GM23338 (cell line): Measurements from ENCODE around the gene CELF4. TPM values are rescaled to one million over a fixed set of nuclear protein-coding genes. Genes with fewer than 3 reads are reported as not detected.

Experiments used
- ATAC-seq: fragments of 200-7000 bp; cut with Tn5 transposase; 3 replicates; pipeline ENCODE4 v1.9.1; 2020
- DNase-seq: peaks from one replicate; pipeline ENCODE4 v3.0.0-alpha.2; 2015; ENCODE audit warnings: low spot score
- H2AFZ ChIP-seq: fragments of 200-600 bp; sonication (generic); 2 replicates; pipeline ENCODE4 v1.8.0; 2016; ENCODE audit warnings: antibody characterized with exemption, mild to moderate bottlenecking, moderate library complexity
- H3F3A ChIP-seq: fragments of 200-600 bp; sonication (generic); replicated peaks from 2 replicates; pipeline ENCODE4 v1.8.0; 2017; ENCODE audit warnings: antibody characterized with exemption, mixed run types, low read depth
- H3K27ac ChIP-seq: fragments of 200-600 bp; sonication (generic); 2 replicates; pipeline ENCODE4 v1.6.1; 2016; ENCODE audit warnings: low read depth
- H3K27me3 ChIP-seq: fragments of 200-600 bp; sonication (generic); 2 replicates; pipeline ENCODE4 v1.8.0; 2016; ENCODE audit warnings: mild to moderate bottlenecking, mixed run types, moderate library complexity; ENCODE audit not compliant: insufficient read depth
- H3K36me3 ChIP-seq: fragments of 200-600 bp; sonication (generic); 2 replicates; pipeline ENCODE4 v1.8.0; 2016; ENCODE audit warnings: mild to moderate bottlenecking; ENCODE audit not compliant: insufficient read depth
- H3K4me1 ChIP-seq: fragments of 200-600 bp; sonication (generic); 2 replicates; pipeline ENCODE4 v1.8.0; 2016; ENCODE audit warnings: mild to moderate bottlenecking, moderate library complexity; ENCODE audit not compliant: insufficient read depth
- H3K4me2 ChIP-seq: fragments of 200-600 bp; sonication (generic); 2 replicates; pipeline ENCODE4 v1.7.1; 2017; ENCODE audit warnings: mixed run types
- H3K4me3 ChIP-seq: fragments of 200-600 bp; sonication (generic); 2 replicates; pipeline ENCODE4 v1.6.1; 2016; ENCODE audit warnings: mixed run types
- H3K79me2 ChIP-seq: fragments of 200-600 bp; sonication (generic); replicated peaks from 2 replicates; pipeline ENCODE4 v1.8.0; 2017; ENCODE audit warnings: mild to moderate bottlenecking; ENCODE audit not compliant: insufficient read depth
- H3K9me2 ChIP-seq: fragments of 200-600 bp; sonication (generic); 2 replicates; pipeline ENCODE4 v1.8.0; 2017; ENCODE audit not compliant: insufficient read depth
- H4K20me1 ChIP-seq: fragments of 200-600 bp; sonication (generic); replicated peaks from 2 replicates; pipeline ENCODE4 v1.8.0; 2017; ENCODE audit warnings: mild to moderate bottlenecking; ENCODE audit not compliant: insufficient read depth
- H3K27ac Mint-ChIP-seq: 2 replicates; pipeline ENCODE4 v1.8.0; 2020; ENCODE audit warnings: inconsistent platforms, mild to moderate bottlenecking, moderate library complexity, mixed read lengths
- H3K27me3 Mint-ChIP-seq: 3 replicates; pipeline ENCODE4 v1.8.0; 2022; ENCODE audit warnings: low read depth, mild to moderate bottlenecking, moderate library complexity, mixed read lengths, inconsistent platforms; ENCODE audit not compliant: insufficient read depth, poor library complexity
- H3K36me3 Mint-ChIP-seq: 3 replicates; pipeline ENCODE4 v1.8.0; 2021; ENCODE audit warnings: low read depth, mild to moderate bottlenecking, inconsistent platforms, moderate library complexity, mixed read lengths
- H3K4me1 Mint-ChIP-seq: 3 replicates; pipeline ENCODE4 v1.8.0; 2020; ENCODE audit warnings: mild to moderate bottlenecking, inconsistent platforms, mixed read lengths
- H3K4me3 Mint-ChIP-seq: 3 replicates; pipeline ENCODE4 v1.8.0; 2021; ENCODE audit warnings: moderate library complexity, mild to moderate bottlenecking, inconsistent platforms, mixed read lengths
- H3K9me3 Mint-ChIP-seq: 3 replicates; pipeline ENCODE4 v1.8.0; 2020; ENCODE audit warnings: moderate library complexity, mild to moderate bottlenecking, inconsistent platforms, mixed read lengths
- CREB1 ChIP-seq: fragments of 250-450 bp; sonication (Bioruptor Pico); IDR thresholded peaks from 2 replicates; pipeline ENCODE4 v1.5.0; 2020; ENCODE audit warnings: low read depth, mild to moderate bottlenecking, moderate library complexity
- EZH2 ChIP-seq: fragments of 200-600 bp; sonication (generic); IDR thresholded peaks from one replicate; pipeline ENCODE4 v1.8.0; 2017; ENCODE audit warnings: antibody characterized with exemption, mild to moderate bottlenecking, low read depth; ENCODE audit not compliant: unreplicated experiment
- EZH2phosphoT487 ChIP-seq: fragments of 200-600 bp; sonication (generic); IDR thresholded peaks from one replicate; pipeline ENCODE4 v1.8.1; 2018; ENCODE audit warnings: antibody characterized with exemption; ENCODE audit not compliant: unreplicated experiment
- JUNB ChIP-seq: IDR thresholded peaks from one replicate; pipeline ENCODE4 v1.6.1; 2016; ENCODE audit warnings: antibody characterized with exemption; ENCODE audit not compliant: unreplicated experiment
- NANOG ChIP-seq: IDR thresholded peaks from 2 replicates; pipeline ENCODE4 v1.6.1; 2016; ENCODE audit warnings: antibody characterized with exemption, borderline replicate concordance
- POLR2AphosphoS5 ChIP-seq: IDR thresholded peaks from 2 replicates; pipeline ENCODE4 v1.6.1; 2016; ENCODE audit warnings: antibody characterized with exemption, low read depth
- STAT1 ChIP-seq: IDR thresholded peaks from one replicate; pipeline ENCODE4 v1.6.1; 2016; ENCODE audit warnings: antibody characterized with exemption; ENCODE audit not compliant: unreplicated experiment
- ZNF114 ChIP-seq: fragments of 250-450 bp; sonication (Bioruptor Pico); IDR thresholded peaks from 2 replicates; pipeline ENCODE4 v1.5.0; 2020; ENCODE audit warnings: mild to moderate bottlenecking, moderate library complexity
- ZNF331 ChIP-seq: fragments of 250-450 bp; sonication (Bioruptor Pico); IDR thresholded peaks from 2 replicates; pipeline ENCODE4 v1.5.0; 2020; ENCODE audit warnings: low read depth, mild to moderate bottlenecking, moderate library complexity
- polyA plus RNA-seq: library from polyadenylated mRNA; unstranded; fragments of >200 nt; fragmentation: Nextera tagmentation; extraction: Ambion mirVana; gene quantifications from 2 replicates; pipeline ENCODE4 v1.2.1, GENCODE V29; 2016
- total RNA-seq: library from RNA; depleted of rRNA; stranded (reverse); fragments of >200 nt; shearing (Covaris generic); gene quantifications from 2 replicates; pipeline ENCODE4 v1.2.3, GENCODE V29; 2014
- TF ChIP-seq, protein P1 (sequence below): IDR thresholded peaks from 2 replicates; pipeline ENCODE4 v1.6.1; 2016; ENCODE audit warnings: antibody characterized with exemption
- TF ChIP-seq, protein P2 (sequence below), 2 experiments: fragments of 200-600 bp in 1 of 2; sonication (generic) in 1 of 2; conservative IDR thresholded peaks; 2 replicates each; pipeline versions ENCODE4 v1.5.1 to v1.6.1; 2016 to 2017; ENCODE audit warnings: antibody characterized with exemption in 2 of 2, low read depth in 2 of 2, mild to moderate bottlenecking in 2 of 2, moderate library complexity in 1 of 2
- TF ChIP-seq, protein P3 (sequence below): fragments of 250-450 bp; sonication (Bioruptor Pico); IDR thresholded peaks from 2 replicates; pipeline ENCODE4 v1.5.0; 2020; ENCODE audit warnings: mild to moderate bottlenecking, moderate library complexity

Gene CELF4
- total and polyA plus RNA-seq, 2 experiments from 2014 or later: 2.6 to 6.7 TPM

DNA sequence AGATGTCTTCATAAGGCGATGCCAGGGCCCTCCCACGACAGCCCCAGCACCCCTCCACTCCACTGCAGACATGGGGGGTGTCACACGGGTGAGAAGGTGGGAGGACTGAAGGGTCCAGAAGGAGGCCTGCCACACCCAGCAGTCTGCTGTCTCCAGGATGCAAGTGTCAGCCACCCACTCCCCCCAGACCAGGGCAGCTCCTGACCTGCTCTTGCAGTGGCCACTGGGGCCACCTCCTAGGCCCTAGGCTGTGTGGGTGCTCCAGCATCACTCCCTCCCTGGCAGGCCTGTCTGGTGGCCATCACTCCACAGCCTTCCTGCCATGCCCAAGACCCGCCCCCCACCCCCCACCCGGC, 171.0 kb downstream of the CELF4 start:
- Histone ChIP-seq H3K4me3 (peak overlapping the region; percentile 58), H4K20me1 (no peaks in the 10 kb centered on the region), H3K27ac (no peak overlapping the region), H3K79me2 (no peaks in the 10 kb centered on the region), H3F3A (no peaks in the 10 kb centered on the region), H3K36me3 (no peaks in the 10 kb centered on the region), H3K4me2 (peak overlapping the region; percentile 84), H3K9me2 (no peaks in the 10 kb centered on the region), H3K27me3 (peaks cover 25% of the 10 kb centered on the region), H2AFZ (peak overlapping the region; percentile 86; the same call in 1 of the 2 replicates), H3K4me1 (peaks cover 15% of the 10 kb centered on the region)
- no peak for ATAC-seq
- H3K4me3 Mint-ChIP-seq: peak overlapping the region; percentile 52; the same call in 2 of the 3 replicates
- H3K27ac Mint-ChIP-seq: no peak overlapping the region
- DNase-seq: no peak
- peaks cover 2% of the 10 kb centered on the region for H3K36me3 Mint-ChIP-seq
- peaks cover 18% of the 10 kb centered on the region for H3K4me1 Mint-ChIP-seq
- TF ChIP-seq EZH2phosphoT487 (no peak), NANOG (no peak), EZH2 (no peak), ZNF331 (CRISPR knock-in tag) (no peak), CREB1 (no peak), STAT1 (no peak), ZNF114 (CRISPR knock-in tag) (no peak), POLR2AphosphoS5 (no peak), JUNB (no peak)
- TF ChIP-seq, protein P1, sequence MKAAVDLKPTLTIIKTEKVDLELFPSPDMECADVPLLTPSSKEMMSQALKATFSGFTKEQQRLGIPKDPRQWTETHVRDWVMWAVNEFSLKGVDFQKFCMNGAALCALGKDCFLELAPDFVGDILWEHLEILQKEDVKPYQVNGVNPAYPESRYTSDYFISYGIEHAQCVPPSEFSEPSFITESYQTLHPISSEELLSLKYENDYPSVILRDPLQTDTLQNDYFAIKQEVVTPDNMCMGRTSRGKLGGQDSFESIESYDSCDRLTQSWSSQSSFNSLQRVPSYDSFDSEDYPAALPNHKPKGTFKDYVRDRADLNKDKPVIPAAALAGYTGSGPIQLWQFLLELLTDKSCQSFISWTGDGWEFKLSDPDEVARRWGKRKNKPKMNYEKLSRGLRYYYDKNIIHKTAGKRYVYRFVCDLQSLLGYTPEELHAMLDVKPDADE: no peak
- TF ChIP-seq, protein P2, sequence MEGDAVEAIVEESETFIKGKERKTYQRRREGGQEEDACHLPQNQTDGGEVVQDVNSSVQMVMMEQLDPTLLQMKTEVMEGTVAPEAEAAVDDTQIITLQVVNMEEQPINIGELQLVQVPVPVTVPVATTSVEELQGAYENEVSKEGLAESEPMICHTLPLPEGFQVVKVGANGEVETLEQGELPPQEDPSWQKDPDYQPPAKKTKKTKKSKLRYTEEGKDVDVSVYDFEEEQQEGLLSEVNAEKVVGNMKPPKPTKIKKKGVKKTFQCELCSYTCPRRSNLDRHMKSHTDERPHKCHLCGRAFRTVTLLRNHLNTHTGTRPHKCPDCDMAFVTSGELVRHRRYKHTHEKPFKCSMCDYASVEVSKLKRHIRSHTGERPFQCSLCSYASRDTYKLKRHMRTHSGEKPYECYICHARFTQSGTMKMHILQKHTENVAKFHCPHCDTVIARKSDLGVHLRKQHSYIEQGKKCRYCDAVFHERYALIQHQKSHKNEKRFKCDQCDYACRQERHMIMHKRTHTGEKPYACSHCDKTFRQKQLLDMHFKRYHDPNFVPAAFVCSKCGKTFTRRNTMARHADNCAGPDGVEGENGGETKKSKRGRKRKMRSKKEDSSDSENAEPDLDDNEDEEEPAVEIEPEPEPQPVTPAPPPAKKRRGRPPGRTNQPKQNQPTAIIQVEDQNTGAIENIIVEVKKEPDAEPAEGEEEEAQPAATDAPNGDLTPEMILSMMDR (conservative IDR thresholded peaks at IDR 0.05; ENCODE audit: low read depth in 2 of 2): no peak
- TF ChIP-seq, protein P3, sequence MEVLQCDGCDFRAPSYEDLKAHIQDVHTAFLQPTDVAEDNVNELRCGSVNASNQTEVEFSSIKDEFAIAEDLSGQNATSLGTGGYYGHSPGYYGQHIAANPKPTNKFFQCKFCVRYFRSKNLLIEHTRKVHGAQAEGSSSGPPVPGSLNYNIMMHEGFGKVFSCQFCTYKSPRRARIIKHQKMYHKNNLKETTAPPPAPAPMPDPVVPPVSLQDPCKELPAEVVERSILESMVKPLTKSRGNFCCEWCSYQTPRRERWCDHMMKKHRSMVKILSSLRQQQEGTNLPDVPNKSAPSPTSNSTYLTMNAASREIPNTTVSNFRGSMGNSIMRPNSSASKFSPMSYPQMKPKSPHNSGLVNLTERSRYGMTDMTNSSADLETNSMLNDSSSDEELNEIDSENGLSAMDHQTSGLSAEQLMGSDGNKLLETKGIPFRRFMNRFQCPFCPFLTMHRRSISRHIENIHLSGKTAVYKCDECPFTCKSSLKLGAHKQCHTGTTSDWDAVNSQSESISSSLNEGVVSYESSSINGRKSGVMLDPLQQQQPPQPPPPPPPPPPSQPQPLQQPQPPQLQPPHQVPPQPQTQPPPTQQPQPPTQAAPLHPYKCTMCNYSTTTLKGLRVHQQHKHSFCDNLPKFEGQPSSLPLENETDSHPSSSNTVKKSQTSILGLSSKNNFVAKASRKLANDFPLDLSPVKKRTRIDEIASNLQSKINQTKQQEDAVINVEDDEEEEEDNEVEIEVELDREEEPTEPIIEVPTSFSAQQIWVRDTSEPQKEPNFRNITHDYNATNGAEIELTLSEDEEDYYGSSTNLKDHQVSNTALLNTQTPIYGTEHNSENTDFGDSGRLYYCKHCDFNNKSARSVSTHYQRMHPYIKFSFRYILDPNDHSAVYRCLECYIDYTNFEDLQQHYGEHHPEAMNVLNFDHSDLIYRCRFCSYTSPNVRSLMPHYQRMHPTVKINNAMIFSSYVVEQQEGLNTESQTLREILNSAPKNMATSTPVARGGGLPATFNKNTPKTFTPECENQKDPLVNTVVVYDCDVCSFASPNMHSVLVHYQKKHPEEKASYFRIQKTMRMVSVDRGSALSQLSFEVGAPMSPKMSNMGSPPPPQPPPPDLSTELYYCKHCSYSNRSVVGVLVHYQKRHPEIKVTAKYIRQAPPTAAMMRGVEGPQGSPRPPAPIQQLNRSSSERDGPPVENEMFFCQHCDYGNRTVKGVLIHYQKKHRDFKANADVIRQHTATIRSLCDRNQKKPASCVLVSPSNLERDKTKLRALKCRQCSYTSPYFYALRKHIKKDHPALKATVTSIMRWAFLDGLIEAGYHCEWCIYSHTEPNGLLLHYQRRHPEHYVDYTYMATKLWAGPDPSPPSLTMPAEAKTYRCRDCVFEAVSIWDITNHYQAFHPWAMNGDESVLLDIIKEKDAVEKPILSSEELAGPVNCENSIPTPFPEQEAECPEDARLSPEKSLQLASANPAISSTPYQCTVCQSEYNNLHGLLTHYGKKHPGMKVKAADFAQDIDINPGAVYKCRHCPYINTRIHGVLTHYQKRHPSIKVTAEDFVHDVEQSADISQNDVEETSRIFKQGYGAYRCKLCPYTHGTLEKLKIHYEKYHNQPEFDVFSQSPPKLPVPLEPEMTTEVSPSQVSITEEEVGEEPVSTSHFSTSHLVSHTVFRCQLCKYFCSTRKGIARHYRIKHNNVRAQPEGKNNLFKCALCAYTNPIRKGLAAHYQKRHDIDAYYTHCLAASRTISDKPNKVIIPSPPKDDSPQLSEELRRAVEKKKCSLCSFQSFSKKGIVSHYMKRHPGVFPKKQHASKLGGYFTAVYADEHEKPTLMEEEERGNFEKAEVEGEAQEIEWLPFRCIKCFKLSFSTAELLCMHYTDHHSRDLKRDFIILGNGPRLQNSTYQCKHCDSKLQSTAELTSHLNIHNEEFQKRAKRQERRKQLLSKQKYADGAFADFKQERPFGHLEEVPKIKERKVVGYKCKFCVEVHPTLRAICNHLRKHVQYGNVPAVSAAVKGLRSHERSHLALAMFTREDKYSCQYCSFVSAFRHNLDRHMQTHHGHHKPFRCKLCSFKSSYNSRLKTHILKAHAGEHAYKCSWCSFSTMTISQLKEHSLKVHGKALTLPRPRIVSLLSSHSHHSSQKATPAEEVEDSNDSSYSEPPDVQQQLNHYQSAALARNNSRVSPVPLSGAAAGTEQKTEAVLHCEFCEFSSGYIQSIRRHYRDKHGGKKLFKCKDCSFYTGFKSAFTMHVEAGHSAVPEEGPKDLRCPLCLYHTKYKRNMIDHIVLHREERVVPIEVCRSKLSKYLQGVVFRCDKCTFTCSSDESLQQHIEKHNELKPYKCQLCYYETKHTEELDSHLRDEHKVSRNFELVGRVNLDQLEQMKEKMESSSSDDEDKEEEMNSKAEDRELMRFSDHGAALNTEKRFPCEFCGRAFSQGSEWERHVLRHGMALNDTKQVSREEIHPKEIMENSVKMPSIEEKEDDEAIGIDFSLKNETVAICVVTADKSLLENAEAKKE (CRISPR knock-in tag): no peak
- H3K27me3 Mint-ChIP-seq: peaks cover 26% of the 10 kb centered on the region
- peaks cover 14% of the 10 kb centered on the region for H3K9me3 Mint-ChIP-seq
